LoVo (cell line): ENCODE data around the gene ZDHHC14.
A peak's percentile ranks its signal among the peaks of the same experiment; 100 is the strongest.

ENCODE experiments used
- DNase-seq: peaks from one replicate; pipeline ENCODE4 v3.0.0-alpha.2; 2016; ENCODE audit warnings: low spot score

The ZDHHC14 gene

DNA sequence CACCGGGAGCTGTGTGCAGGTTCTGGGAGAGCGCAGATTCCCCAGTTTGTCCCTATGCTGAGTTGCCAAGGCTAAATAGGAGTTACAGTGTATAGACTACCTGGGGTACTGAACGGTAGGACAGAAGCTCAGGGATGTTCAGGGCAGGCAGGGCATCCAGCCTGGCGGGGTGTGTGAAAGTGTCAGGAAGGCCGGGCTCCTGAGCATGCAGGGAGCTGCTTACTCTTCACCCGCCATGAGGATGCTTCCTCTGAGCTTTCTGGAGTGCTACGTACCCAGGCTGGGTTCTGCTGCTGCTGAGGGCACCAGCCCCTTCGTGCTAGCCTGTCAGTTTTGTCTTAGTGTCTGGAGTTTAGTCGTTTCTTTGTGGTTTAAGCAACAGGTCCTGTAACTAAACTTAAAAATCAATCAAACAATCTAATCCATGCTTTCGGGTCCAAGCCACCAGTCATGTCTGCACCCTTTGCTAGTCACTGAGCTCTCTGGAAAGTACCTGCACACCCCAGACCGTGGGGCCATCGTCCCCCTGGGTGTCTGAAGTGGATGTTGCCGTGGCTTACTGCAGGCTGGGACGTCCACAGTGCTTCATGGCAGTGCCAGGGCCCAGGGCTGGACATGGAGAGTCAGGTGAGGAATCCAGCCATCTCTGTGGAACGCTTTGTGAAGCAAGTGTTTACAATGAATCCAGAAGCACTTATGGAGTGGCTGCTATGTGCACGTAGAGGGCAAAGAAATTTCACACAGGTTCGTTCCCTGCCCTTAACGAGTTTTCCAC is 221.7 kb downstream of the ZDHHC14 start:
- DNase-seq, result no peak

DNA sequence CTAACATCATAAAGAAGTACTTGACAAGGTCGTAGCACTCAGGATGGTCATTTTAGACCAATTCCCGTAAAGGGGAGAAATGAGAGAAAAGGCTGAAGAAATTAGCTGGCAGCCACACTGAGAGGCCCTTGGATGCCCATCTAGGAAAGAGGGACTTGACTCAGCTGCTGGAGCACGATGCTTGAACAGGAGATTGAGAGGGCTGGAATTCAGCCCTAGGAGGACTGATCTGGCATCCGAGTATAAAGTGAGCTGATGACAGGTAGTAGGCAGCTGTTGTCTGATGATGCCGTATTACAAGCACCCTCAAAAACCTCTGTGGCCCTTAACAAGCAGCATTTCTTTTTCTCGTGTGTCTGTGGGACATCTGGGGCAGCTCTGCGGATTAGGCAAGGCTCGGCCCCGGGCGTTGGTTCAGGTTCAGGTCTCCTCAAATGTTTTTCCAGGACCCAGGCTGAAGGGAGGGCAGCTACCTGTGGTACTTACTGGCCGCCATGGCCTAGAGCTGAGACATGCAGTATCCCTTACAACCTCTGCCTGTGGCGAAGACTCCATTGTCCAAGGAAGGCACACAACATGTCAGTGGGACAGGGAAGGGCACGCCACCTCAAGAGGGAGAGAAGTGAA is 222.4 kb downstream of the ZDHHC14 start:
- no peak for DNase-seq

- no peak for DNase-seq
Observed at GRCh38 chr6:157603971-157604370, 223.0 kb downstream of the ZDHHC14 start.

DNA sequence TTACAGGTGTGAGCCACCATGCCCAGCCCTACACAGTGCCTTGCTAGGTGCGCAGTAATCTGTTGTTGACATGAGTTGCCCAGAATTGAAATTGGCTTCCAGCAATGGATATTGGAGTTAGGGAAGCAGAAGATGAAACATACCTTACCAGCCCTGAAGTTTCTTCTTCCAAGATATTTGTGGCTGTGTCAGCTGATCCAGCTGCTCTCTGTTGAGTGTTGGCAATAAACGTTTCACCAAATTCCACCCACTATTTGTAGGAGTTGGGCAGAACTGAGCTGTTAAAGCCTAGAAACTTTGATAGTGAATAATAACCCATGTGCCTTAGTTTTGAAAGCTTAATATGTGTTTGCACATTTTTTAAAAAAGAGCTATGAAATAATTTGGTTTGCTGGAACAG is 223.8 kb downstream of the ZDHHC14 start:
- DNase-seq, result no peak

DNA sequence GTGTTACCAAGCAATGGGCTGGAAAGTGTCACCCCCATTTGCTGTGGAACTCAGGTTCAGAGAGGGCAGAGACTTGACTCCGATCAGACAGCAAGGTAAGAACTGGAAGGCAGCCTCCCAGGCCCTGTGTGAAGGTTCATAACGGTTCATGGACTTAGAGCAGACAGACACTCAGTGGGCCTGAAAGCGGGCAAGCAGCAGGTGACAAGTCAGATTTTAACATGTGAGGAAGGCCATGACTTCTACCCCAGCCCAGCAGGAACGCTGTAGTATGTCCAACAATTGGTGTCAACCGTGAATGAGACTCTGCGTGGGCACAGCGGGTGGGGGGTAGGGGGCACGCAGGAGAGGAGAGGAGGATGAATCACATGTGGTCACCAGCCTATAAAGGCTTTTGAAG is 224.5 kb downstream of the ZDHHC14 start:
- DNase-seq, result no peak

DNA sequence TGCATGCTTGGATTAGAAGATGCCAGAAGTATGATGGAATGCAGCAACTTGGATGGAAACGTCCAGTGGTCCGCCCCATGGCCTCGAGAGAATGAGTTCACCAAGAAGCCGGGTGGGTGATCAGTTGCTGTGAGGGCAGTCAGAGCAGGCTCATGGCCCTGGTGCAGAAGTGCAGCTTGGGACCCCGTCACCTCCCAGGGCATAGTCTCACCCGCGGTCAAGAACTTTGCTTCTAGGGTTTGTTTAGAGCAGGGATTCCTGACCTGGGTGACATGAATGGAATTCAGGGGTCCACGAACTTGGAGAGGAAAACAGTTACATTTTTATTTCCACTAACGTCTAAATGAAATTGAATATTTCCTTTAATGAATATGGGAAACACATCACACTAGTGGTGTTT is 225.5 kb downstream of the ZDHHC14 start:
- DNase-seq, result no peak

- no peak for DNase-seq
Observed at GRCh38 chr6:157607317-157608109, 226.5 kb downstream of the ZDHHC14 start.

- no peak for DNase-seq
Observed at GRCh38 chr6:157608221-157609075, 227.5 kb downstream of the ZDHHC14 start.

- DNase-seq, result no peak
Observed at GRCh38 chr6:157609117-157609516, 228.1 kb downstream of the ZDHHC14 start.

- no peak for DNase-seq
Observed at GRCh38 chr6:157609556-157609955, 228.6 kb downstream of the ZDHHC14 start.

GRCh38 chr6:157610451-157610999 is 229.5 kb downstream of the ZDHHC14 start:
- no peak for DNase-seq

DNA sequence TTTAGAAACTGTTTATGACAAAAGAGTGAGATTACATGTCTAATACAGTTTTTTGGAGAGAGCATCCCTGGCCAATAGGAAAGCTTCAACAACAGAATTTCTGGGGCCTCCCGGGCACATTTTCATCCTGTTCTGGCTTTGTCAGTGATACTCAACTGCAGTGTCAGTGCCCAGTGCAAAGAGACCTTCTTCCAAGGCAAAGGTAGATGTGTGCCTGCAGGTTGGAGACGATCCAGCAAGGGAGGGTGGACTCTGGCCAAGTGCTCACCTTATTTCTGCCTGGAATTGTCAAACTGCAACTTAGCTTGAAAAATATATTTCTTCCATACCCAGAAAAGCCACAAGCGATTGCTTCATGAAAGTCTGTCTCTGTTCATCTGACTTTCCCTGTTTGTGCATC is 230.4 kb downstream of the ZDHHC14 start:
- DNase-seq, result no peak

DNA sequence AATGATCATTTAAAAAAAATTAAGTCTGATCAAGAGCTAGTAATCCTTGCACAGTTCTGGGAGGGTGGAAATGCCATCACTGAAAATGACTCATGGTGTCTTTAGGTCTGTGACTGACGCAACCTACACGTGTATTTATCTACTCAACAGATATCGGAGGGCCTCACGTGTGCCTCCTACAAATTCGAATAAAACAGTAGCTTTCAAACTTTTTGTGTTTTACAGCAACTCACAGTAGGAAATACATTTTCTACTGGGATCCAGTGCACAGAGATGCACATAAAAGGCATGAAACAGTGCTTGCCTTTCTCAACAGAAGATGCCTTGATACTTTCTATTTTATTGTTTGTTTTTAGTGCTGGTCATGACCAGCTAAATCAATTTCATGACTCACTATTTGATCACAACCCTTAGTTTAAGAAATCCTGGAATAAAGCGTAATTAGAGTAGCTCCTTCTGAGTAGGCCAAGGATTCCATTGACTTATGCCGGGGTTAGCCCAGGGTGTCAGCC is 232.1 kb downstream of the ZDHHC14 start:
- peak; percentile 28 for DNase-seq

DNA sequence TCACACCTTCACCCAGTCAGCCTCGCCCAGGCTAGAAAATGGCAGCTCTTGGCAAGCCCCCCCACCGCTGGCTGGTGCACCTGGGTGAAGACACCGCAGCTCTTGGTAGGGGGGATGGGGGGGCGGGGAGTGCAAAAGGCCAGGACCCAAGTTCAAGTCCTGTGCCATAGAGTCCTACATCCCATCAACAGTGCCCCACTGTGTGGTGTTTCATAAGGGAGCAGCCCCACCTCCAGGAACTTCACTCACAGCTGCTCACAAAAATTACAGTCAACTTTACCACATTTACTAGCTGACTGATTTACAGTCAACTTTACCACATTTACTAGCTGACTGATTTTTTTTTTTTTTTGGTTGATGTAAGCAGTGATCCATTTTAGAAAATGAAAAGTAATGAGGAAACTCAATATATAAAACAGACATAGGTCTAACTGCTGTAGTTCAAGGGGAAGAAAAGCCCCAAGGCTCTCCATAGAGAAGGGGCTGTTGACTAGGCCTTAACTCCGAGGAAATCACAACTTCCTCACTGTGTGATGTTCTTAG is 233.1 kb downstream of the ZDHHC14 start:
- DNase-seq, result peak; percentile 18

DNA sequence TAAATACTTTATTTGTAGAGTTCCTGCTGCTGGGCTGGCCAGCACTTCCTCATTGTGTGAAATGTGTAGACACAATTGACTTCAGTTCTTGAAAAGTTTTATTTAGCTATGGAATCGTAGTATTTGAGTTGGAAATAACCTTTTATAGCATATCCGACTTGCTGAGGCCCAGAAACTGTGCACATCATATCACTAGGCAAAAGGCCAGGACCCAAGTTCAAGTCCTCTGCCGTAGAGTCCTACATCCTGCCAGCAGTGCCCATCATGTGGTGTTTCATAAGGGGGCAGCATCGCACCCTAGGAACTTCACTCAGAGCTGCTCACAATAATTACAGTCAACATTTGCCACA is 234.4 kb downstream of the ZDHHC14 start:
- DNase-seq, result no peak

- DNase-seq, result no peak
Observed at GRCh38 chr6:157615951-157616350, 235.0 kb downstream of the ZDHHC14 start.

GRCh38 chr6:157620944-157621343 is 240.0 kb downstream of the ZDHHC14 start:
- peak; percentile 9 for DNase-seq

- DNase-seq, result no peak
Observed at GRCh38 chr6:157621406-157621805, 240.4 kb downstream of the ZDHHC14 start.

- no peak for DNase-seq
Observed at GRCh38 chr6:157622427-157622826, 241.4 kb downstream of the ZDHHC14 start.

- DNase-seq, result no peak
Observed at GRCh38 chr6:157625111-157625510, 244.1 kb downstream of the ZDHHC14 start.

DNA sequence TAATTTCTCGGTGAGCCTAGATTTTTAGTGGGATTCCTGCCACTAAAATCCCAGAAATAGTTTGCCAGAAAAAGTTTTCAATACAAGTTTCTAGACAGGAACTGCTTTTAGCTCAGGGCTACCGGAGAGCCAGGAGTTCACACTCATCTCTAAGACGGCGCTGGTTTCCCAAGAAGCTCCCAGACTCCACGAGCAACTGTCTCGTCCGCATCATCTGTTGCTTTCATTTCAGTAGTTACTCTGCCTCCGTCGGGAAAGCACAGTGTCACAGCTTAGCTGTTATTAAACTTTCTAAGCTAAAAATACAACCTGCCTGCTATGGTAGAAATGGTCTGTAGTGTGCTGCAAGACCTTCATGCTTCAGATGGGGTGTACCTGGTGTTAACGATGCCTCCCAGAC is 244.8 kb downstream of the ZDHHC14 start:
- DNase-seq, result no peak
